Lower leg skin (tissue), 4 donors: ENCODE measurements around the gene AP4E1. TPM values are rescaled to one million over a fixed set of nuclear protein-coding genes. Genes with fewer than 3 reads are reported as not detected.

Experiments
- DNase-seq, 2 donors: peaks; one replicate each; pipeline ENCODE4 v3.0.0-alpha.2; 2019; ENCODE audit warnings: low spot score in 2 of 2
- H3K4me3 ChIP-seq: fragments of 200-600 bp; sonication (generic); 2 replicates; pipeline ENCODE4 v1.5.1; 2017; ENCODE audit warnings: mild to moderate bottlenecking, low read depth; ENCODE audit not compliant: poor library complexity, severe bottlenecking
- CTCF ChIP-seq, 3 donors: fragments of 450-650 bp; IDR thresholded peaks; one replicate each; pipeline ENCODE4 v1.5.1; 2016; ENCODE audit warnings: antibody characterized with exemption in 3 of 3, mild to moderate bottlenecking in 3 of 3, moderate library complexity in 2 of 3
- POLR2A ChIP-seq, 2 donors: fragments of 450-650 bp; IDR thresholded peaks; one replicate each; pipeline ENCODE4 v1.6.1; 2016 to 2017; ENCODE audit warnings: antibody characterized with exemption in 2 of 2, mild to moderate bottlenecking in 1 of 2, moderate library complexity in 1 of 2
- WGBS, 2 donors: methylation state at CpG; one replicate each; pipeline ENCODE4 v1.1.5; 2018; 5-methylcytosine and 5-hydroxymethylcytosine counted together
- intact Hi-C: fragments of 100-400 bp; cut with DNase I; formaldehyde crosslinking; loops from one replicate; pipeline ENCODE4 v1.15.0; 2023; ENCODE audit warnings: low total_unique reads
- total RNA-seq, 4 donors: library from RNA; depleted of rRNA; stranded (reverse); fragments of >200 nt; gene quantifications; one replicate each; pipeline ENCODE4 v1.1.0, GENCODE V29; 2016

The AP4E1 gene
- total RNA-seq, 4 donors from 2014 or later = 13.6 to 18.2 (median 15.2) TPM

- intact Hi-C loops = no loop called here
- no peak for DNase-seq
- TF ChIP-seq CTCF (IDR thresholded peaks at IDR 0.05) (no peak), POLR2A (IDR thresholded peaks at IDR 0.05) (no peak)
- H3K4me3 ChIP-seq = no peak overlapping the region
- 96 to 100% methylated on average over 2 of the region's 2 CpGs for WGBS, 2 donors
Observed at GRCh38 chr15:51038974-51039319, 130.5 kb downstream of the AP4E1 start.

GRCh38 chr15:51044037-51044727 lies 135.7 kb downstream of the AP4E1 start:
- intact Hi-C loops = loop anchor here (5.0 kb wide), 1 partner anchor 1662 kb away; no protein-coding TSS in a partner anchor
- no peak for DNase-seq
- 44 to 47% methylated on average over 4 of the region's 4 CpGs for WGBS, 2 donors
- TF ChIP-seq CTCF (IDR thresholded peaks at IDR 0.05) (no peak), POLR2A (IDR thresholded peaks at IDR 0.05) (no peak)
- H3K4me3 ChIP-seq = no peak overlapping the region

GRCh38 chr15:51046016-51046415 lies 137.5 kb downstream of the AP4E1 start:
- 93 to 98% methylated on average over 2 of the region's 2 CpGs for WGBS, 2 donors
- TF ChIP-seq POLR2A (IDR thresholded peaks at IDR 0.05) (no peak), CTCF (IDR thresholded peaks at IDR 0.05) (no peak)
- no peak for DNase-seq
- no peak overlapping the region for H3K4me3 ChIP-seq
- intact Hi-C loops = no loop called here

- DNase-seq = no peak
- H3K4me3 ChIP-seq = no peak overlapping the region
- no peak for TF ChIP-seq POLR2A (IDR thresholded peaks at IDR 0.05)
- no peak for TF ChIP-seq CTCF (IDR thresholded peaks at IDR 0.05)
- intact Hi-C loops = no loop called here
- 58 to 63% methylated on average over 3 of the region's 3 CpGs for WGBS, 2 donors
Observed at GRCh38 chr15:51046799-51047449, 138.4 kb downstream of the AP4E1 start.

GRCh38 chr15:51048308-51048707 lies 139.8 kb downstream of the AP4E1 start:
- no peak overlapping the region for H3K4me3 ChIP-seq
- DNase-seq = no peak
- TF ChIP-seq POLR2A (IDR thresholded peaks at IDR 0.05) = no peak
- TF ChIP-seq CTCF (IDR thresholded peaks at IDR 0.05) = no peak
- intact Hi-C loops = no loop called here
